Transverse colon (tissue), 4 donors: ENCODE results near the gene PRKCZ.

Experiments
- CTCF ChIP-seq, 5 experiments: fragments of 200-600 bp in 3 of 5; fragments of 450-650 bp in 2 of 5; sonication (generic) in 3 of 5; IDR thresholded peaks; 1 replicate in 2 of 5; 2 replicates in 3 of 5; pipeline ENCODE4 v1.5.1; 2016 to 2017; ENCODE audit warnings: antibody characterized with exemption in 5 of 5, inconsistent platforms in 3 of 5, mild to moderate bottlenecking in 2 of 5, moderate library complexity in 1 of 5
- EP300 ChIP-seq: sonication (generic); formaldehyde crosslinking; IDR thresholded peaks from one replicate; pipeline ENCODE4 v1.6.1; 2017; ENCODE audit warnings: antibody characterized with exemption, low read depth
- POLR2A ChIP-seq: fragments of 450-650 bp; IDR thresholded peaks from one replicate; pipeline ENCODE4 v1.6.1; 2016; ENCODE audit warnings: antibody characterized with exemption, mild to moderate bottlenecking, moderate library complexity
- POLR2AphosphoS5 ChIP-seq, 3 donors: sonication (generic); formaldehyde crosslinking; IDR thresholded peaks; one replicate each; pipeline ENCODE4 v1.6.1; 2016; ENCODE audit warnings: antibody characterized with exemption in 3 of 3

GRCh38 chr1:2158272-2158671, 108.1 kb downstream of the PRKCZ start:
- no peak for TF ChIP-seq POLR2A
- TF ChIP-seq CTCF (IDR thresholded peaks at IDR 0.05): no peak
- TF ChIP-seq POLR2AphosphoS5 (IDR thresholded peaks at IDR 0.05): no peak
- no peak for TF ChIP-seq EP300
